C1 segment of cervical spinal cord (tissue), 14 donors: Measurements from ENCODE around the gene TENT5A.
"Not testable (repeated sequence)": the region's sequence is repeated elsewhere in the genome, so short reads cannot be mapped to it uniquely, and the experiment has no call there.

ENCODE experiments used
- DNase-seq, 14 donors: peaks; one replicate each; lab custom pipeline; 2025; lab: John Stamatoyannopoulos, UW

Gene TENT5A

DNA sequence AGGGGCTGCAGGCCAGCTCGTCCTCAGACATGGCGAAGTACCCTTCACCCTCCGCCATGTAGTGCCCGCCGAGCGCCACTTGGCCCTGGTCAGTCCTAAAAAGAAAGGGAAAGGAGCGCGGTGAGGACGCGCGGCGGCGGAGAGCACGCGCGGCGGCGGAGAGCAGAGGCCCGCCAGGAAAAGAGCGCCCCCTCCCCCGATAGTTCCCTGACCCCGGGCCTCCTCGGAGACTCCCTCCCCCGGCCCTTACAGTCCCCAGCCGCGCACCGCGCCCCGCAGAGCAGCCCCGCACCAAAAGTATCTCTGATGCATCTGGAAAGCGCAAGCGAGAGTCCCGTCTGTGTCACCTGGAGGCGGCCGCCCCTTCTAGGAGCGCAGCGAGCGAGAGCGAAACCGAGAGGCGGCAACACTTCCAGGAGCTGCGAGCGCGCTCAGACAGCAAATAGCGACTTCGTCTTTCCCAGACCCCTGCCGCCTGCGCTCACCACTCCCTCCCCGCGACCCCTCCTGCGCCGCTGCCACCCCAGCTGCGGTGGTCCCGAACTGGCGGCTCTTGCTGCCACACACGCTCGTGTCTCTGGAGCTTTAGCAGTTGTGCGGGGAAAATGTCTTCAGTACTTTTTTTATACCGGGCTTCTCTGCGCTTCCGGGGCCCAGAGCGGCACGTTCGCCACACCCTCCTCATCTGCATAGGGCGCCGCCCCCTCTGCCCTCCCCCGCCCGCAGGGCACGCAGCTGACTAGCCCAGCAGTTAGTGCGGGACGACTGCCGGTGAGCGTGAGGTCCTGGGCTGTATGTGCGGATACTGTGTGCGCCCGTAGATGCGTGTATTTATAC is at the start of gene TENT5A:
TENT5A (minus strand) TSS at position 598 of the 837 bp plus-strand sequence; CDS start at position 58, 540 bp downstream.
- DNase-seq: peak; percentile 22 to 85 (median 75)

DNA sequence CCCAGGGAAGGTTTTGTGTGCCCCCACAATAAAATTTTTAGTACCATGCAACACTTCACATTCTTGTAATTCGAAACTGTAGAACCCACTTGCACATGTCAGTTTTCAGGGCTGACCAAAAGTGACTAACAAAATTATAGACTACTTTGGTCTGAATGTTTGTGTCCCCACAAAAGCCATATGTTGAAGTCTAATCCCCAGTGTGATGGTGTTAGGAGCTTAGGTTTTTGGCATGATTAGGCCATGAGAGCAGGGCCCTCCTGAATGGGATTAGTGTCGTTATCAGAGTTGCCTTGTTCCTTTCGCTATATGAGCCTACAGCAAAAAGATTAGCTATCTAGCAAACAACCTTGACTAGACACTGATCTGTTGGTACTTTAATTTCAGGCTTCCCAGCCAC is 49.0 kb upstream of the TENT5A start:
- DNase-seq: no peak

DNA sequence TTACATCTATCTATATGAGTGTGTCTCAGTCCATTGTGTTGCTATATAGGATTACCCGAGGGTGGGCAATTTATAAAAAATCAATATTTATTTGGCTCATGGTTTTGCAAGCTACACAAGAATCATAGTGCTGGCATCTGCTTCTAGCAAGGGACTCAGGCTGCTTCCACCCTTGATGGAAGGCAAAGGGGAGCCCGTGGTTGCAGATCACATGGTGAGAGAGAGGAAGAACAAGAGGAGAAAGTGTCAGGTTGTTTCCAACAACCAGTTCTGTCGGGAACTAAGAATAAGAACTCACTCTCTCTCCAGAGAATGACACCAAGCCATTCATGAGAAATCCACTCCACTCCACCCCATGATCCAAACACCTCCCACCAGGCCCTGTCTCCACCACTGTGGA is 48.2 kb upstream of the TENT5A start:
- no peak for DNase-seq

DNA sequence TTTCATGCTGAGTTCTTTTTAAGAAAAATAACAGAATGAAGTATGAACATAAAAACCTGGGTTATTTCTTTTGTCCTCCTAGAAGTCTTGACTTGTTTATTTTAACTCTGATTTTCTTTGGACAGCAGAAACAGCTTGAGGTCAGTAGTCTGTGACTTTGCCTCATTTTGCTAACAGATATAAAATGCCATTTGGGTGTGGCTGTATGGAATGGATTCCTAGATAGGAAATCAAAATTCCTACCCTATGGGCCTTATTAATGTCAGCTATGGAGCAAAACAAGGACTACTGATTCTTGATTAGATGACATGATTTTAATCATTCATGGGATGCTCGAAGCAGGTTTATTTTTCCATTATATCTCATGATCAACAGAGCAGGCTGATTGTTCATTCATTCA is 46.8 kb upstream of the TENT5A start:
- no peak for DNase-seq

DNA sequence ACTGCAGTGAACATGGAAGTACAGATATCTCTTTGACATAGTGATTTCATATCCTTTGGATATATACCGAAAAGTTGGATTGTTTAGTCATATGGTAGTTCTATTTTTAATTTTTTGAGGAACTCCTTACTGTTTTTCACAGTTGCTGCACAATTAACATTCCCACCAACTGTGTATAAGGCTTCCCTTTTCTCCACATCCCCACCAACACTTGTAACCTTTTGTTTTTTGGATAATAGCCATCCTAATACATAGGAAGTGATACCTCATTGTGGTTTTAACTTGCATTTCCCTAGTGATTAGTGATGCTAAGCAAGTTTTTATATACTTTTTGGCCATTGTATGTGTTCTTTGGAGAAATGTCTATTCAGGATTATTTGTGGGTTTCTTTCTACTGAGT is 45.1 kb upstream of the TENT5A start:
- no peak for DNase-seq

DNA sequence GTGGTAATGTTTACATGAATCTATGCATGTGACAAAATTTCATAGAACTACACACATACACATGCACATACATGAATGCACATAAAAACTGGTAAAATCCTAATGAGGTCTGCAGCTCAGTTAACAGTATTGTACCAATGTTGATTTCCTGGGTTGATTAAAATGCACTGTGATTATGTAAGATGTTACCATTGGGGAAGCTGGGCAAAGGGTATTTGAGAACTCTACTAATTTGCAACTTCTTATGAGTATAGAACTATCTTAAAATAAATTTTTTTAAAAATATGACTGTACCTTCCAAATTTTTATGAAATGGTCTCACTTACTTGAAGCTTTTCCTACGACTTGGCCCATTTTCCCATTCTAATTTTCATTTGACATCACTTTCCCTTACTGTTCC is 43.4 kb upstream of the TENT5A start:
- no peak for DNase-seq

DNA sequence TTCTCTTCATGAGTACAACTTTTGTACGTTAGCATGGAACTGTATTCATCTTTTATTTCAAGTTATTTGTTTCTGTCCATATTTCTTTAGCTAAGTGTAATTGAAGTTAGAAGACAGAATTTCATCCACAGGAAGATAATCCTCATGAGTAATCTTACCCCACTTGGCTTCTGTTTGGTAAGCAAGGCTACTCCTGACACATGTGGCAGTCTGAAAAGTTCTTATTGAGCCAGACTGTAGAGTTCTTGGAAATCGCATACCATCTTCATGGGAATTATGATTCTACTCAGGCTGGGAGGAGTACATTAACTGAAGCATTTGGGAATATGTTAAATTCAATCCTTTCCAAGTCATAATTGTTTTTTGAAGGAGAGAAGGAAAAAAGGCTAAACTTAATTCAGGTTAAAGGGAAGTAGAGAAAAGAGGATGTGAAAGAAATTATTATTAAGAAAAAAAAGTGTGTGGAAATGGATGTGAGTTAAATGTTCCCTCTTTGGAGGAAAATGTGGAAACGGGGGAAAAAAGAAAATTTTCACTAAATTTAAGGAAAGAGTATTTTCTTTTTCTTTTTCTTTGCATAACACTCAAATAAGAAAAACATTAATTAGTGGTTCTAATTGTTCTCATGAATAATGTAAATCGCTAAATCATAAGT is 41.5 kb upstream of the TENT5A start:
- DNase-seq: no peak

DNA sequence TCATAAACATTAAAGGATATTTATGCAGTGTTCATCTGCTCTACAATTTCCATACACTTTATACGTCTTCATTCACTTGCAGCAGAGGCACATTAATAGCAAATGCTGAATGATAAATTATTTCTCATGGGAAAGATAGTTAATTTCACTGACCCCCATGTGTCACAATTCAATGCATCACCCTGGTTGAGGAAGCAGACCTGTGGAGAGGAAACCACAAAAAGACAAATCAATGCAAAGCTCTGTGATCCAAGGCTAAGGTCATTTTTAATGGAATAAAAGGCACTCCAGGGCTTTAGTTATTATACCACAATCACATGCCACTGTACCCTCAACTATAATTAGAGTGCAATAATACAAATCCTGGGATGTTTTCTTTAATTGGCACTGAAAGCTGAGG is 40.3 kb upstream of the TENT5A start:
- no peak for DNase-seq

DNA sequence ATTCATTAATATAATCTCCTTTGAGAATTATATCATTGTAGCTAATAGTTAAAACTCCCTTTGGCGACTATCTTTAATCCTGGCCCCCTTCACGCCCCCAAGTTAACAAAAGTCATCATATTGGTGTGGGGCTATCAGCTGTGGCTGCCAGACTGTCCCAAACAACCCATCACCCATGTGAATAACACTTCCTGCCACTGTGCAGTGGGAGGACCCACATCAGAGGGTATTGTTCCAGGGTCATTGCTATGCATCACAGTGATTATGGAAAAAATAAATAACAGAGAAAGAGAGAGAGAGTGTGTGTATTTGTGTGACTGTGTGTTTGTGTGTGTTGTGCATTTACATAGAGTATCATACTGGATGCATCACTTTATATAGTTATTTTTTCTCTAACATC is 39.3 kb upstream of the TENT5A start:
- no peak for DNase-seq

DNA sequence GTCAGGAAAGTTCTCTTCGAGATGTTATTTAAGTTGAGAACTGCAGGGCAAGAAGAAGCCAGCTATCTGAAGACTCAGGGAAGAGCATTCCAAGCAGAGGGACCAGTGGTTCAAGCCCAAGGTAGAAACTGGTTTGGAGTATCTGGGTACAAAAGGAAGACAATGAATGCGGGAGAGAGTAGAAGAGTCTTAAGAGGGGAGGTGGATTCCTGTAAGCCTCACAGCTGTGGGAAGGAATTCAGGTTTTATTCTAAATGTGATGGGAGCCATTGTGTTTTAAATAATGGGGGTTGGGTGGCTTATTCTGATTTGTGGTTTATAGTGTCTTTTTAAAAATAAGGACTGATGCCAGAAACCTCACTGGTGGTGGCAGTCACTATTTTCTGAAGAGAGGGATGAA is 37.6 kb upstream of the TENT5A start:
- DNase-seq: no peak

DNA sequence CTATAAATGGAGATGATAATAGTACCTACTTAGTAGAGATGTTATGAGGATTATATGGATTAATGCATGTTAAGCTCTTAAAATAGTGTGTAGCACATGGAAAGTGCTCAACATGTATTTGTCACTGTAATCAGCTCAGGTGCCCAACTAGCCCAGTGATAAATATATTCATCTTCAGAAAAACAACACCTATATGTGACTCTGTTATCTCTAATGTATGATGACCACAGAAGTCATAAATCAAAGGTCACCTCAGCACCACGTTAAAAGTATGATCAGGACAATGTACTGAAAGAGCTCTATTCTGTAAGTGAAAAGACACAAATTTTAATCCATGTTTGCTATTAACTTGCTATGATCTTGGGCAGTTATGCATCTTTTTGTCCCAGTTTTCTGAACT is 36.8 kb upstream of the TENT5A start:
- no peak for DNase-seq

DNA sequence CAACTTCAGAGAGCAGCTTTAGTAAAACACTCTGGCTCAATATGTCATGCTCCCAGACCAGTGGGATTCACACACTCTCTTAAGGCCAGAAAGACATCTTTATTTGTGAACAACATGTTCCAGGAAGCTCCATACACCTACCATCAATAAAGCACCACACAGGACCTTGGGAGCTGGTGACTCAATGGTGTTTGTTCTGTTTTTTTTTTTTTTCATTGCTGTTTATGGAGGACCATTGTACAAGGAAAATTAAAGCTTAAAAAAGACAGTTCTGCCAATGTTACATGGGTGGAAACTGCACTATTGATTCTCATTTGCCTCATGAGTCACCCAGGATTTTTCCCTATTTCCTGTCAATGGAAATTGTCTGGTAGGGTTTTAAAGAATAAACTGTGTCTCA is 36.3 kb upstream of the TENT5A start:
- no peak for DNase-seq

DNA sequence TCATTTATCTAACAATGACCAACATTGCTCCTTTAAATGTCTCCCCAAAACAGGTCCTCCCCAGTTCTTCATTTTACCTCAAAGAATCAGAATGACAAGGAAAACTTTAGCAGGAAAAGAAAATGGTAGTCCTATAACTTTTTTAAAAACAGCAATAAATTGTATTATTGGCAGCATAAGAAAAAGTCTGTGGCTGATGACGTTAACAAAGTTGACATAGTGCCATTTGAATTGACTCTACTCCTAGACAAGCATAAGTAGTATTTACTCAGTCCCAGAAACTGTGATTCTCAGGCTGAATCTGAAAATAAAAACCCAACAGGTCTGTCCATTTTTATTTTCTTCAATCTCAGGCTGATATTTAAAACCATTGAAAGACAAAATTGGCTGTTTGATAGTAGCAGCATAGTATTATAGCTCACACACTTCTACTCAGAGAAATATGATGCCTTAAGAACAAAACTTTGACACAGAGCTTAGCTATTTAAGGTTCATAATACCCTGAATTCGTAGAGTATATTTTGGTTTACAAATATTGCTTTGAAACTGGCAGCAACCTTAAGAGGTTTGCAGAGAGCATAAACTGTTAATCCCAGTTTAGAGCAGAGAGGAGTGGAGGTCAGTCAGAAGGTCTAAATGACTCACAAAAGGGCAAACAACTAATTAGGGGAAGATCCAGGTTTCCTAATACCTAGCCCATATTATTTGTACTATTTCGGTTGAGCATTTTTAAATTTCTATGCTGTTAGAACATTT is 35.0 kb upstream of the TENT5A start:
- DNase-seq: no peak

DNA sequence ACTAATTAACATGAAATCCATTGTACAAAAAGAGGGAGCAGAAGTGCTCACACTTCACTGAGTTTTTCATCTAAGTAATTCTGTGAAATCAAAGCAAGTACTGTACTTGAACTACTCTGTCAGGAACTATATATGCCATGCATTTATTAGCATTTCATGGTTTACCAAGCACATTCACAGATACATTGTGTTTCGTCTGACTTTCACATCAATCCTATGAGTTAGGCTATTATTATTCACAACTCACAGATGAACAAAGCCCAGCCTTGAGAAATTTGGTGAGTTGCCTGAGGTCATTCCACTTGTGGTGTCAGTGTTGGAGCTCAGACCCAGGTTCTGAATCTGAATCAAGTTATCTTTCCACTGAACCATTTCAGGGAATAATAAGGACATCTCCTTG is 33.7 kb upstream of the TENT5A start:
- no peak for DNase-seq

DNA sequence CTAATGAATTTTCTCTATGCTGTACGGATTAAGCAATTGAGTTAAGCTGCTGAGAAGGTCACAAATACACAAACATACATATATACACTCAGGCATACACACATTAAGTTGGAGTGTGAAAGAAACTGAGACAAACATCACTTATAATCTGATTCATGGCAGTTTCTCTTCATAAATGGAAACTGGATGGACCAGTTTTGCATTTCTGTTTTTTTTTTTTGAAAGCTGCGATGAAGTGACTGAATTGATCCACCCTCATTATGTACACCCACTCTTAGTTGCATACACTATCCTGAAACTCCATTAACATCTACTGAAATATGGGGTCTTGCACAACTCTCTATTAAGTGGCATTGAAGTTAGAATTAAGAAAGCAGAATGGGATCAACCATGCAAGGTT is 32.9 kb upstream of the TENT5A start:
- DNase-seq: no peak

DNA sequence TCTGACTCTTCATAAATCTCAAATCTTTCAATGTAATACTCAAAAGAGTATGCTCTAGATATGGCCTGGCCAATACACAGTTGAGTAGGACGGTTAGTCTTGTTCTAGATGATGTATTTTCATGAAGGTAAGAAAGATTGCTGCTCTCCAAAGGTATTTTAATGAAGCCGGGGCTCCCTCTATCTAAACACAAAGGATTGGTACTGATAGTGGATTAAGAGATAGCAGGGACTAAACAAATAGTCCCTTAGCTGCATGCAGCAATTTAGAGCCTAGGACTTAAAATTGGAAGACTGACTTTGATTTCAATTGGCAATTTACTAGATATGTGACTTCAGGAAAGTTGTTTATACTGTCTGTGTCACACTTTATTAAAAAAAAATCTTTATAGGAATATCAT is 31.4 kb upstream of the TENT5A start:
- DNase-seq: no peak

DNA sequence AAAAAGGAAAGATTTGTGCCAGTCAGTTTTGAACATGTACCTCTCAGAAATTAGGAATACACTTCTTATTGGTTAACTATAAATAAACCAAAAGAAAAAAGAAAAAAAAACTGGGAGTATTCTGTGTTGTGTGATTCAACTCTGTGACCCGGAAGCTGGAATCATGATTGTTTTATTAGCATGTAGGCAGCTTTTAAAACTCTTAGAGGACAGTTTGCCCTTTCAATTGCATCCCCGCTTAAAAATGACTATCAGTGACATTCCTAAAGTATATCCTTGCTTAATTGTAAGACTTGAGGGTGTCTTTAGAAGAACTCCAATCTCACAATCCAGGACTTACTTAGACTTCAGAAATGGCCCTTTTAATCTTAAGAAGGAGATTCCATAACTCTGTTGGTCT is 29.1 kb upstream of the TENT5A start:
- no peak for DNase-seq

DNA sequence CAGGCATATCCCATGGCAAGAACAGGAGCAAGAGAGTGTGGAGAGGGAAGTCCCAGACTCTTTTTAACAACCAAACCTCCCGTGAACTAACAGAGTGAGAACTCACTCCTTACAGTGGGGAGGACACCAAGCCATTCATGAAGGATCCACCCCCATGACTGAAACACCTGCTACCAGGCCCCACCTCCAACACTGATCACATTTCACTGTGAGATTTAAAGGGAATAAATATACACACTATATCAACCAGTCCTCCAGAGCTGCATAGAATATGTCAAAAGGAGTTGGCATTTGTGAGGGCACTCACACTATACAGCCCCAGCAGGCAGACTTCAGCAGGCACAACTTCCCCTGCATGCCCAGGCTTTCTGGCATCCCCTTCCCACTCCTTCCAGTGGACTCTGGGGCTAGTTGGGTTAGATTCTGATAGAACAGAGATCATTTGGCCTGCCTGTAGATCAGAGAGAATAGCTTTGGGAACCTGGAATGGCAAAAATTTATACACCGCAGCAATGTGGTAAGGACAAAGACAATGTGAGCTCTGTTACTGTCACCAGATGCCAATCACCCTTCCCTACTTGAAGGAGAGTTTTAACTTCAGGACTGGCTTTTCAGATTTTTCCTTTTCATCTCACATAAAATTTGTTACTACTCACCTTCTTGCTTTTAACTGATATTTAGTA is 25.2 kb upstream of the TENT5A start:
- no peak for DNase-seq

DNA sequence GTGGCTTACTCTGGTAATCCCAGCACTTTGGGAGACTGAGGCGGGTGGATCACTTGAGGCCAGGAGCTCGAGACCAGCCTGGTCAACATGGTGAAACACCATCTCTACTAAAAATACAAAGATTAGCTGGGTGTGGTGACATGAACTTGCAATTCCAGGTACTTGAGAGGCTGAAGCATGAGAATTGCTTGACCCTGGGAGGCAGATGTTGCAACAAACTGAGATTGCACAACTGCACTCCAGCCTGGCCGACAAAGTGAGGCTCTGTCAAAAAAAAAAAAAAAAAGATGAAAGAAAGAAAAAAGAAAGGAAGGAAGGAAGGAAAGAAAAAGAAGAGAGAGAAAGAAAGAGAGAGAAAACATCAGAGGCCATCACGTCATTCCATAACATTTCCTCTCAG is 23.7 kb upstream of the TENT5A start:
- DNase-seq: not testable (repeated sequence)

DNA sequence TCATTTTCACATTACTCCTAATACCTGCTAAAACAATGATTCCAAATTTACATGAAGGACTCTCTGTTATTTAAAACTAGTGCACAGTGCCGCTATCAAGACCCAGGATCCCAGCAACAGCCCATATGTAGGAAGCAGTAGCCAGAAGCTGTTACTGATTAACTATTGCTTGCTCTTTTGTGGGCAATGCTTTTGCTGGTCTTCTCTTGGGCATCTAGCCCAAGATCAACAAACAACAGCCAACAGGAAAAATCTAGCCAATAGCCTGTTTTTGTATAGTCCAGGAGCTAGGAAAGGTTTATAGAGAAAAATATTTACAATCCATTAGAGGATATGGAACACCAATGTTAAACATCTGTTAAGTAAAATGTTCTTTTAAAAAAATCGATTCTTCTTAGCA is 22.1 kb upstream of the TENT5A start:
- no peak for DNase-seq

DNA sequence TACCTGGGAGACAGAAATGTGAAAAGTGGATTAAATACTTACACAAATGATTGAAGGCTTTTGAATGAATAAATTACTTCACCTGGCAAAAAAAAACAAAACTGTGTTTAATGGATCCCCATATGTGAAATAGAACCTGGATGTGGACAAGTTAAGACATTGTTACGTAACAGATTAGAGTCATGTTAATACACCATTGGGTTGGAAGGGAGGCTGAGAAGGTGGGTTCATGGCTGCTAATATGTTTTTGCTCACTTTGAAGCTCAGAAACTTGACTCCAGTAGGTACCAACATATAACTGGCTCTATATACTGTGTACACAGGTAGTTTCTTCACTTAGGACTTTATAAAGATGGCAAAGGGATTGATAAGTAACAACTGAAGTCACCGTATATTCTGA is 21.4 kb upstream of the TENT5A start:
- no peak for DNase-seq

DNA sequence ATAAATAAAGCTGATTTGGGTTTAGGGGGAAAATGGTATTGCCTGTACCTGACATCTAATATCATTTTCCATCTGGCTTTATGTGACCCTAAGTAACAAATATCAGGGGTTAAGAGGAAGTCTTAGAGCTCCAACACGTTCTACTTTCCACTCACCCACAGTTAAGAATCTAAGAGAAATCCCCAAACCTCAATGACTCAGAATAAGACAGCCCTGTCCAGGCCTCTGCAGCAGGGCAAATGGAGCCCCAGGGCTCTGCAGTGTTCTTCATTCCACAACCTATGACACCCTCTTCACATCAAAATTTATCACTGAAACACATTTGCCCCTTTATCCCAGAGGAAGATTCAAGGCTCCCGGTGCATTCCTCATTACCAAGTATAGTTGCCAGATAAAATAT is 20.3 kb upstream of the TENT5A start:
- no peak for DNase-seq
